GM13976 (cell line): ENCODE measurements around the gene EOLA1.

Experiments used
- DNase-seq: peaks from one replicate; pipeline ENCODE4 v3.0.0; 2012; ENCODE audit warnings: low spot score
- CTCF ChIP-seq: IDR thresholded peaks from 2 replicates; pipeline ENCODE4 v1.5.1; 2012; ENCODE audit warnings: borderline replicate concordance, mild to moderate bottlenecking; ENCODE audit not compliant: insufficient read depth; ENCODE audit errors: extremely low read depth, missing control alignments, control extremely low read depth
- in situ Hi-C: fragments of 300-500 bp; cut with MboI; formaldehyde crosslinking; loops from one replicate; pipeline ENCODE4 v1.12.0; 2022; ENCODE audit warnings: low sequenced_read_pairs, mixed read lengths, inconsistent platforms; ENCODE audit not compliant: unreplicated experiment

The EOLA1 gene

GRCh38 chrX:149505671-149506070, 35.1 kb upstream of the EOLA1 start:
- in situ Hi-C loops = loop anchor here (25.0 kb wide), 1 partner anchor 132 kb away; the partner anchor contains the start of gene TMEM185A
- DNase-seq = no peak

GRCh38 chrX:149506349-149506748, 34.5 kb upstream of the EOLA1 start:
- TF ChIP-seq CTCF = no peak
- in situ Hi-C loops = loop anchor here (25.0 kb wide), 1 partner anchor 131 kb away; the partner anchor contains the start of gene TMEM185A
- DNase-seq = no peak

More at GRCh38 chrX:149505671-149506070, 35.1 kb upstream of the EOLA1 start:
- no peak for TF ChIP-seq CTCF

GRCh38 chrX:149508467-149508866, 32.3 kb upstream of the EOLA1 start:
- in situ Hi-C loops = loop anchor here (25.0 kb wide), 1 partner anchor 129 kb away; the partner anchor contains the start of gene TMEM185A
- DNase-seq = no peak
- TF ChIP-seq CTCF = no peak

GRCh38 chrX:149510386-149510785, 30.4 kb upstream of the EOLA1 start:
- no peak for TF ChIP-seq CTCF
- no peak for DNase-seq
- in situ Hi-C loops = loop anchor here (25.0 kb wide), 1 partner anchor 127 kb away; the partner anchor contains the start of gene TMEM185A

GRCh38 chrX:149511081-149511480, 29.7 kb upstream of the EOLA1 start:
- DNase-seq = no peak
- in situ Hi-C loops = loop anchor here (25.0 kb wide), 1 partner anchor 126 kb away; the partner anchor contains the start of gene TMEM185A
- no peak for TF ChIP-seq CTCF

- peak; percentile 32 for DNase-seq
- in situ Hi-C loops = loop anchor here (25.0 kb wide), 1 partner anchor 125 kb away; the partner anchor contains the start of gene TMEM185A
- TF ChIP-seq CTCF = peak; percentile 54
Measured at GRCh38 chrX:149512225-149512885, 28.5 kb upstream of the EOLA1 start.
